K562 (cell line): ENCODE results near the gene TMEM245. TPM values are rescaled to one million over a fixed set of nuclear protein-coding genes. Genes with fewer than 3 reads are reported as not detected.

ENCODE experiments used
- CC2D1A ChIP-seq: fragments of 450-650 bp; IDR thresholded peaks from 2 replicates; pipeline ENCODE4 v1.6.1; 2017; ENCODE audit warnings: mild to moderate bottlenecking
- DDX20 ChIP-seq: fragments of 450-650 bp; IDR thresholded peaks from 2 replicates; pipeline ENCODE4 v1.6.1; 2016; ENCODE audit warnings: missing genetic modification characterization, low read depth, mild to moderate bottlenecking, missing compliant biosample characterization, moderate library complexity
- ETS2 ChIP-seq: IDR thresholded peaks from 2 replicates; pipeline ENCODE4 v1.6.1; 2016; ENCODE audit warnings: borderline replicate concordance, missing genetic modification characterization, mild to moderate bottlenecking, moderate library complexity, missing compliant biosample characterization; ENCODE audit not compliant: poor library complexity, severe bottlenecking
- FOXA1 ChIP-seq: fragments of 450-650 bp; IDR thresholded peaks from 2 replicates; pipeline ENCODE4 v1.6.1; 2016; ENCODE audit warnings: mild to moderate bottlenecking, borderline replicate concordance
- HDAC3 ChIP-seq: fragments of 450-650 bp; IDR thresholded peaks from 2 replicates; pipeline ENCODE4 v1.6.1; 2018; ENCODE audit warnings: borderline replicate concordance, mild to moderate bottlenecking, moderate library complexity; ENCODE audit not compliant: partially characterized antibody
- HNRNPUL1 ChIP-seq: fragments of 200-400 bp; formaldehyde crosslinking; IDR thresholded peaks from 2 replicates; pipeline ENCODE4 v1.6.1; 2017; ENCODE audit warnings: low read length
- MBD2 ChIP-seq: sonication (generic); IDR thresholded peaks from 2 replicates; pipeline ENCODE4 v1.6.1; 2016; ENCODE audit warnings: low read depth, borderline replicate concordance
- MEF2A ChIP-seq: IDR thresholded peaks from 2 replicates; pipeline ENCODE4 v1.6.1; 2011; ENCODE audit warnings: low read depth, mild to moderate bottlenecking, low read length, moderate library complexity; ENCODE audit not compliant: control insufficient read depth
- PKNOX1 ChIP-seq: fragments of 450-650 bp; IDR thresholded peaks from 2 replicates; pipeline ENCODE4 v1.6.1; 2016
- POLR3A ChIP-seq: IDR thresholded peaks from 2 replicates; pipeline ENCODE4 v1.6.1; 2011; ENCODE audit warnings: borderline replicate concordance, mild to moderate bottlenecking, moderate library complexity; ENCODE audit not compliant: insufficient read length, insufficient read depth; ENCODE audit errors: extremely low read depth
- RBBP5 ChIP-seq: fragments of 200-600 bp; sonication (generic); IDR thresholded peaks from 2 replicates; pipeline ENCODE4 v1.6.1; 2012; ENCODE audit warnings: borderline replicate concordance, mild to moderate bottlenecking, low read length, control low read depth, inconsistent platforms; ENCODE audit not compliant: insufficient read depth, poor library complexity, severe bottlenecking
- RHOXF2B ChIP-seq: fragments of 250-450 bp; sonication (Bioruptor Pico); conservative IDR thresholded peaks from 2 replicates; pipeline ENCODE4 v1.5.1; 2021
- SMARCA5 ChIP-seq: fragments of 450-650 bp; IDR thresholded peaks from 2 replicates; pipeline ENCODE4 v1.6.1; 2016
- STAG1 ChIP-seq: sonication (generic); formaldehyde crosslinking; IDR thresholded peaks from 2 replicates; pipeline ENCODE4 v1.5.0; 2020; ENCODE audit warnings: missing genetic modification reagents, borderline replicate concordance
- XRCC3 ChIP-seq: fragments of 450-650 bp; IDR thresholded peaks from 2 replicates; pipeline ENCODE4 v1.6.1; 2017; ENCODE audit warnings: mild to moderate bottlenecking, moderate library complexity
- ZNF197 ChIP-seq: fragments of 200-800 bp; sonication (Bioruptor generic); IDR thresholded peaks from 2 replicates; pipeline ENCODE4 v1.6.1; 2016; ENCODE audit warnings: low read depth, missing genetic modification characterization, missing compliant biosample characterization
- ZNF263 ChIP-seq: sonication (generic); formaldehyde crosslinking; IDR thresholded peaks from 2 replicates; pipeline ENCODE4 v1.8.0; 2022; ENCODE audit warnings: mild to moderate bottlenecking, missing genetic modification reagents, borderline replicate concordance
- ZNF584 ChIP-seq: fragments of 200-800 bp; sonication (Bioruptor generic); IDR thresholded peaks from 2 replicates; pipeline ENCODE4 v1.6.1; 2016; ENCODE audit warnings: low read depth, mild to moderate bottlenecking, missing genetic modification characterization, missing compliant biosample characterization
- polyA plus RNA-seq, 8 experiments: library from polyadenylated mRNA; depleted of rRNA in 4 of 8; stranded (reverse) in 5 of 8; unstranded in 3 of 8; fragments of >200 nt; fragmentation: Nextera tagmentation in 2 of 8; fragmentation: Illumina TruSeq in 1 of 8; extraction: Ambion mirVana in 2 of 8; extraction: Trizol in 1 of 8; gene quantifications; 2 replicates each; pipeline versions ENCODE4 v1.2.1 to v1.2.3, GENCODE V29; 2011 to 2014; ENCODE audit warnings: inconsistent platforms in 1 of 8, missing spikeins in 1 of 8
- total RNA-seq, 7 experiments: library from RNA; depleted of rRNA in 6 of 7; stranded (reverse); fragments of >200 nt in 6 of 7; fragmentation: Illumina TruSeq in 2 of 7; extraction: Trizol in 2 of 7; gene quantifications; 2 replicates each; pipeline versions ENCODE4 v1.2.1 to v1.2.3, GENCODE V29; 2011 to 2021; ENCODE audit warnings: low replicate concordance in 1 of 7
- TF ChIP-seq, protein P1 (sequence below): fragments of 450-650 bp; formaldehyde crosslinking; IDR thresholded peaks from 2 replicates; pipeline ENCODE4 v1.4.0; 2022; ENCODE audit warnings: mild to moderate bottlenecking, moderate library complexity
- TF ChIP-seq, protein P2 (sequence below): sonication (generic); formaldehyde crosslinking; IDR thresholded peaks from 2 replicates; pipeline ENCODE4 v1.5.0; 2020; ENCODE audit warnings: missing genetic modification reagents
- TF ChIP-seq, protein P3 (sequence below), 2 experiments: fragments of 450-650 bp in 1 of 2; sonication (generic) in 1 of 2; formaldehyde crosslinking; conservative IDR thresholded peaks; 2 replicates each; pipeline versions ENCODE4 v1.4.0 to v1.8.1; 2020 to 2022; ENCODE audit warnings: mild to moderate bottlenecking in 1 of 2, missing genetic modification reagents in 1 of 2

The TMEM245 gene
- total and polyA plus RNA-seq, 9 of the 15 experiments (the other 6 are each of a cell fraction or from before 2014, with no cell fraction given): 8.5 to 43.2 (median 24.3) TPM

- TF ChIP-seq FOXA1: no peak
- no peak for TF ChIP-seq MEF2A
- TF ChIP-seq, protein P1, sequence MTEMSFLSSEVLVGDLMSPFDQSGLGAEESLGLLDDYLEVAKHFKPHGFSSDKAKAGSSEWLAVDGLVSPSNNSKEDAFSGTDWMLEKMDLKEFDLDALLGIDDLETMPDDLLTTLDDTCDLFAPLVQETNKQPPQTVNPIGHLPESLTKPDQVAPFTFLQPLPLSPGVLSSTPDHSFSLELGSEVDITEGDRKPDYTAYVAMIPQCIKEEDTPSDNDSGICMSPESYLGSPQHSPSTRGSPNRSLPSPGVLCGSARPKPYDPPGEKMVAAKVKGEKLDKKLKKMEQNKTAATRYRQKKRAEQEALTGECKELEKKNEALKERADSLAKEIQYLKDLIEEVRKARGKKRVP: no peak
- TF ChIP-seq, protein P2, sequence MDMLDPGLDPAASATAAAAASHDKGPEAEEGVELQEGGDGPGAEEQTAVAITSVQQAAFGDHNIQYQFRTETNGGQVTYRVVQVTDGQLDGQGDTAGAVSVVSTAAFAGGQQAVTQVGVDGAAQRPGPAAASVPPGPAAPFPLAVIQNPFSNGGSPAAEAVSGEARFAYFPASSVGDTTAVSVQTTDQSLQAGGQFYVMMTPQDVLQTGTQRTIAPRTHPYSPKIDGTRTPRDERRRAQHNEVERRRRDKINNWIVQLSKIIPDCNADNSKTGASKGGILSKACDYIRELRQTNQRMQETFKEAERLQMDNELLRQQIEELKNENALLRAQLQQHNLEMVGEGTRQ (CRISPR knock-in tag): no peak
- no peak for TF ChIP-seq ETS2 (tag)
- no peak for TF ChIP-seq RBBP5
- TF ChIP-seq SMARCA5: no peak
- no peak for TF ChIP-seq HDAC3
- TF ChIP-seq XRCC3: no peak
- no peak for TF ChIP-seq DDX20 (tag)
- no peak for TF ChIP-seq HNRNPUL1
- TF ChIP-seq, protein P3, sequence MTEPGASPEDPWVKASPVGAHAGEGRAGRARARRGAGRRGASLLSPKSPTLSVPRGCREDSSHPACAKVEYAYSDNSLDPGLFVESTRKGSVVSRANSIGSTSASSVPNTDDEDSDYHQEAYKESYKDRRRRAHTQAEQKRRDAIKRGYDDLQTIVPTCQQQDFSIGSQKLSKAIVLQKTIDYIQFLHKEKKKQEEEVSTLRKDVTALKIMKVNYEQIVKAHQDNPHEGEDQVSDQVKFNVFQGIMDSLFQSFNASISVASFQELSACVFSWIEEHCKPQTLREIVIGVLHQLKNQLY (CRISPR knock-in tag; conservative IDR thresholded peaks at IDR 0.05): no peak
- TF ChIP-seq STAG1 (CRISPR knock-in tag): no peak
- TF ChIP-seq ZNF263: no peak
- TF ChIP-seq CC2D1A: peak; percentile 43; the same call in 1 of the 2 replicates
- no peak for TF ChIP-seq ZNF197
- TF ChIP-seq RHOXF2B (CRISPR knock-in tag): no peak
- TF ChIP-seq MBD2: no peak
- 0 out of 2 replicates have a peak, but pooled peaks have one; percentile 38 for TF ChIP-seq ZNF584 (CRISPR knock-in tag)
- TF ChIP-seq POLR3A: no peak
- TF ChIP-seq PKNOX1: 0 out of 2 replicates have a peak, but pooled peaks have one; percentile 7
Observed at GRCh38 chr9:109132567-109133021, 12.8 kb upstream of the TMEM245 start (continued).
